ENCODE data around the gene TASOR2. TPM values are rescaled to one million over a fixed set of nuclear protein-coding genes. Genes with fewer than 3 reads are reported as not detected.

Gene TASOR2
- total and polyA plus RNA-seq, 2 donors (not counting 3 experiments of a cell fraction or from before 2014, with no cell fraction given): 13.6 to 49.9 TPM

DNA sequence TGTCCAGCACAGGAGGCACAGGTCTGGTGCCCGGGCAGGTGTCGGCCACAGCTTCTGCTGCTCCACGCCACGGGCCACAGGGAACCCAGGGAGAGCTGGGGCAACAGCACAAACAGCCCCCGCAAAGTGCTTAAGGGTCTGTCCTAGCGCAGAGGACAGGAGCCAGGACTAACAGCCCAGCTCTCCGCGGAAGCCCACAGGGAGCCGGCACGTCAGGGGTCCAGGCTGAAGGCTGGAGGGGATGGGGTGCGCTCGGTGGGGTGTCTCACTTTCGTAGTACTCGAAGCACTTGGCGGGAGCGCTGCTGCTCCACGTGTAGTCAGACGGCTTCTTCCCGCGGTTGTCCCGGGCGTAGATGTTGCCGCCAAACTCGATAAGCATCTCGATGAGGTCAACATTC lies 43.1 kb upstream of the TASOR2 start:
- Histone ChIP-seq H3K9me1 (replicated peaks; ENCODE audit: control insufficient read depth, extremely low read depth, insufficient read depth, low read length) (no peaks in the 10 kb centered on the region), H3K4me1 (ENCODE audit: control insufficient read depth, extremely low read depth, insufficient read depth, low read length) (no peaks in the 10 kb centered on the region), H4K20me1 (replicated peaks; ENCODE audit: control insufficient read depth, extremely low read depth, insufficient read depth, low read length) (no peaks in the 10 kb centered on the region), H3K36me3 (ENCODE audit: control insufficient read depth in 2 of 2, extremely low read depth in 1 of 2, insufficient read depth in 2 of 2, low read length in 2 of 2) (peaks cover 0 to 12% of the 10 kb centered on the region in 2 experiments), H3K27me3 (ENCODE audit: control insufficient read depth in 2 of 2, insufficient read depth in 2 of 2, low read length in 2 of 2) (no peaks in the 10 kb centered on the region), H3K9ac (replicated peaks; ENCODE audit: extremely low read depth, insufficient read depth, low read length) (no peak overlapping the region), H2AFZ (ENCODE audit: low read depth, low read length) (no peak overlapping the region), H3K4me3 (replicated peaks in 1 of 3; ENCODE audit: insufficient read depth in 1 of 3, low read depth in 1 of 3, low read length in 3 of 3) (no peak overlapping the region), H3K9me3 (replicated peaks; ENCODE audit: control insufficient read depth, insufficient read depth, low read length) (no peaks in the 10 kb centered on the region), H3K79me2 (ENCODE audit: control insufficient read depth, insufficient read depth, low read length) (no peaks in the 10 kb centered on the region), H3K4me2 (ENCODE audit: insufficient read depth, low read length) (no peak overlapping the region), H3K27ac (ENCODE audit: insufficient read depth, low read depth, low read length) (no peak overlapping the region)
- TF ChIP-seq POLR2AphosphoS5 (IDR thresholded peaks at IDR 0.05; ENCODE audit: insufficient read depth, low read depth, low read length): no peak
- TF ChIP-seq JUN (IDR thresholded peaks at IDR 0.05; ENCODE audit: borderline replicate concordance, insufficient read depth, insufficient read length, low read depth): no peak
- TF ChIP-seq, protein P1, sequence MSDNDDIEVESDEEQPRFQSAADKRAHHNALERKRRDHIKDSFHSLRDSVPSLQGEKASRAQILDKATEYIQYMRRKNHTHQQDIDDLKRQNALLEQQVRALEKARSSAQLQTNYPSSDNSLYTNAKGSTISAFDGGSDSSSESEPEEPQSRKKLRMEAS (IDR thresholded peaks at IDR 0.05; ENCODE audit: insufficient read depth, insufficient read length): no peak
- no peak for TF ChIP-seq MYC (IDR thresholded peaks at IDR 0.05; ENCODE audit: low read depth, low read length)
- TF ChIP-seq GATA2 (IDR thresholded peaks at IDR 0.05; ENCODE audit: insufficient read depth, insufficient read length, low read depth, low read length): no peak
- TF ChIP-seq, protein P2, sequence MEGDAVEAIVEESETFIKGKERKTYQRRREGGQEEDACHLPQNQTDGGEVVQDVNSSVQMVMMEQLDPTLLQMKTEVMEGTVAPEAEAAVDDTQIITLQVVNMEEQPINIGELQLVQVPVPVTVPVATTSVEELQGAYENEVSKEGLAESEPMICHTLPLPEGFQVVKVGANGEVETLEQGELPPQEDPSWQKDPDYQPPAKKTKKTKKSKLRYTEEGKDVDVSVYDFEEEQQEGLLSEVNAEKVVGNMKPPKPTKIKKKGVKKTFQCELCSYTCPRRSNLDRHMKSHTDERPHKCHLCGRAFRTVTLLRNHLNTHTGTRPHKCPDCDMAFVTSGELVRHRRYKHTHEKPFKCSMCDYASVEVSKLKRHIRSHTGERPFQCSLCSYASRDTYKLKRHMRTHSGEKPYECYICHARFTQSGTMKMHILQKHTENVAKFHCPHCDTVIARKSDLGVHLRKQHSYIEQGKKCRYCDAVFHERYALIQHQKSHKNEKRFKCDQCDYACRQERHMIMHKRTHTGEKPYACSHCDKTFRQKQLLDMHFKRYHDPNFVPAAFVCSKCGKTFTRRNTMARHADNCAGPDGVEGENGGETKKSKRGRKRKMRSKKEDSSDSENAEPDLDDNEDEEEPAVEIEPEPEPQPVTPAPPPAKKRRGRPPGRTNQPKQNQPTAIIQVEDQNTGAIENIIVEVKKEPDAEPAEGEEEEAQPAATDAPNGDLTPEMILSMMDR (IDR thresholded peaks at IDR 0.05; ENCODE audit: extremely low read depth in 1 of 2, insufficient read depth in 1 of 2, low read depth in 1 of 2, low read length in 2 of 2): no peak
- TF ChIP-seq FOS (IDR thresholded peaks at IDR 0.05; ENCODE audit: borderline replicate concordance, insufficient read depth, low read length): no peak
- no peak for TF ChIP-seq POLR2A (IDR thresholded peaks at IDR 0.05; ENCODE audit: low read depth, low read length)
- no peak for TF ChIP-seq EZH2 (IDR thresholded peaks at IDR 0.05; ENCODE audit: borderline replicate concordance, low read depth, low read length, severe bottlenecking)
- dilution Hi-C loops (cut with MboI; ENCODE audit: extremely low pct_ligation_motif_present, low sequenced_read_pairs): no loop called here
- no TSS peak for BruUV-seq (replicated peaks)
- intact Hi-C loops (cut with micrococcal nuclease): no loop called here
- POLR2A ChIA-PET: interaction anchor here (1.2 kb wide), 1 partner anchor 9 kb away, joined by 3 read pairs; no protein-coding TSS in a partner anchor
- FAIRE-seq: no peak
- DNase-seq (ENCODE audit: low read depth, low spot score): no peak
- CTCF ChIA-PET: interaction anchor here (5.6 kb wide), 1 partner anchor 12 kb away, joined by 21 read pairs; no protein-coding TSS in a partner anchor
